ENCODE data around the gene ZMYND11.
"Not testable (repeated sequence)": the region's sequence is repeated elsewhere in the genome, so short reads cannot be mapped to it uniquely, and the experiment has no call there.

Gene ZMYND11

GRCh38 chr10:287814-288213 lies 152.6 kb downstream of the ZMYND11 start:
- no peak for DNase-seq

GRCh38 chr10:288316-289200 lies 153.3 kb downstream of the ZMYND11 start:
- DNase-seq = no peak

GRCh38 chr10:289581-289980 lies 154.3 kb downstream of the ZMYND11 start:
- no peak for DNase-seq

- no peak for DNase-seq
These were observed 154.9 kb downstream of the ZMYND11 start for GRCh38 chr10:290026-290725.

- no peak for DNase-seq
These were observed 158.4 kb downstream of the ZMYND11 start for GRCh38 chr10:293636-294035.

- no peak for DNase-seq
These were observed 162.3 kb downstream of the ZMYND11 start for GRCh38 chr10:297567-297966.

- DNase-seq = no peak
These were observed 162.8 kb downstream of the ZMYND11 start for GRCh38 chr10:298033-298432.

GRCh38 chr10:299512-299911 lies 164.3 kb downstream of the ZMYND11 start:
- no peak for DNase-seq

- no peak for DNase-seq
These were observed 164.7 kb downstream of the ZMYND11 start for GRCh38 chr10:299969-300368.

- DNase-seq = not testable (repeated sequence)
These were observed 165.3 kb downstream of the ZMYND11 start for GRCh38 chr10:300580-300979.

GRCh38 chr10:301536-301935 lies 166.3 kb downstream of the ZMYND11 start:
- DNase-seq = no peak

All from activated CD4-positive, alpha-beta T cell treated with anti-CD3 and anti-CD28 coated beads for 1 hour (primary cell).